Fibroblast of pulmonary artery (primary cell): ENCODE measurements around the gene MACROD2.

ENCODE experiments used
- DNase-seq: peaks from one replicate; pipeline ENCODE4 v3.0.0-alpha.2; 2010; ENCODE audit warnings: low read depth
- H3K4me3 ChIP-seq: replicated peaks from 2 replicates; pipeline ENCODE4 v1.5.1; 2011; ENCODE audit warnings: low read depth, mild to moderate bottlenecking, control low read depth, low read length, moderate library complexity
- CTCF ChIP-seq: IDR thresholded peaks from 2 replicates; pipeline ENCODE4 v1.5.1; 2011; ENCODE audit warnings: mild to moderate bottlenecking, control low read depth, low read length, inconsistent platforms; ENCODE audit errors: missing control alignments

MACROD2 gene

GRCh38 chr20:15938847-15939246, 1943.5 kb downstream of the MACROD2 start:
- TF ChIP-seq CTCF: no peak
- H3K4me3 ChIP-seq: no peak overlapping the region
- DNase-seq: no peak

- TF ChIP-seq CTCF: no peak
- H3K4me3 ChIP-seq: no peak overlapping the region
- DNase-seq: no peak
These were observed 1944.8 kb downstream of the MACROD2 start for GRCh38 chr20:15940127-15940526.

- TF ChIP-seq CTCF: no peak
- H3K4me3 ChIP-seq: no peak overlapping the region
- DNase-seq: no peak
These were observed 1946.8 kb downstream of the MACROD2 start for GRCh38 chr20:15942130-15942529.

- no peak for TF ChIP-seq CTCF
- DNase-seq: peak; percentile 1
- no peak overlapping the region for H3K4me3 ChIP-seq
These were observed 1950.0 kb downstream of the MACROD2 start for GRCh38 chr20:15945289-15945688.

- H3K4me3 ChIP-seq: no peak overlapping the region
- no peak for TF ChIP-seq CTCF
- no peak for DNase-seq
These were observed 1954.1 kb downstream of the MACROD2 start for GRCh38 chr20:15949391-15949790.

GRCh38 chr20:15951658-15952057, 1956.3 kb downstream of the MACROD2 start:
- no peak overlapping the region for H3K4me3 ChIP-seq
- no peak for DNase-seq
- no peak for TF ChIP-seq CTCF

- no peak overlapping the region for H3K4me3 ChIP-seq
- no peak for TF ChIP-seq CTCF
- DNase-seq: no peak
These were observed 1962.8 kb downstream of the MACROD2 start for GRCh38 chr20:15958142-15958541.
